Type B pancreatic cell (in vitro differentiated cells): ENCODE data around the gene PARD3B. TPM values are rescaled to one million over a fixed set of nuclear protein-coding genes. Genes with fewer than 3 reads are reported as not detected.

Source experiments
- DNase-seq: peaks from one replicate; pipeline ENCODE4 v3.0.0; 2021; ENCODE audit warnings: mixed read lengths; ENCODE audit not compliant: unreplicated experiment; ENCODE audit errors: extremely low spot score
- H3K27ac Mint-ChIP-seq: 2 replicates; pipeline ENCODE4 v1.8.0; 2021; ENCODE audit warnings: mild to moderate bottlenecking, mixed read lengths
- H3K27me3 Mint-ChIP-seq: 2 replicates; pipeline ENCODE4 v1.8.0; 2021; ENCODE audit warnings: mixed read lengths
- H3K36me3 Mint-ChIP-seq: 2 replicates; pipeline ENCODE4 v1.8.0; 2021; ENCODE audit warnings: mixed read lengths
- H3K4me1 Mint-ChIP-seq: one replicate; pipeline ENCODE4 v1.8.0; 2021; ENCODE audit warnings: mixed read lengths; ENCODE audit not compliant: unreplicated experiment
- H3K4me3 Mint-ChIP-seq: 2 replicates; pipeline ENCODE4 v1.8.0; 2021; ENCODE audit warnings: mild to moderate bottlenecking, mixed read lengths
- H3K9me3 Mint-ChIP-seq: 2 replicates; pipeline ENCODE4 v1.8.0; 2021; ENCODE audit warnings: mixed read lengths
- long read RNA-seq: library from polyadenylated mRNA; unstranded; transcript quantifications from one replicate; pipeline ENCODE4 v2.0.0, GENCODE V29; 2020
- total RNA-seq: library from RNA; stranded (reverse); gene quantifications from 2 replicates; pipeline ENCODE4 v1.2.1, GENCODE V29; 2021; ENCODE audit warnings: low replicate concordance
- TF ChIP-seq, protein P1 (sequence below): fragments of 200-600 bp; sonication (generic); conservative IDR thresholded peaks from 2 replicates; pipeline ENCODE4 v1.5.0; 2021; ENCODE audit warnings: antibody characterized with exemption, mild to moderate bottlenecking

PARD3B gene
- 12.6 and 15.9 TPM in 2 replicates for total RNA-seq
- long read RNA-seq, partial matches to known transcripts = 0 of 1 reads
- long read RNA-seq, other reads (novel, unspliced or antisense) = 1 of 1 reads

GRCh38 chr2:204544961-204545860, at the start of gene PARD3B:
TSS of gene PARD3B (plus strand) at chr2:204545475. CDS start at chr2:204546000, 525 bp downstream.
- Mint-ChIP-seq H3K4me1 (peaks cover 7% of the 10 kb centered on the region), H3K4me3 (peak within 1 kb of the TSS; percentile 94), H3K27me3 (peaks cover 15% of the 10 kb centered on the region), H3K36me3 (no peaks in the 10 kb centered on the region), H3K27ac (peak within 1 kb of the TSS; percentile 94), H3K9me3 (no peaks in the 10 kb centered on the region)
- TF ChIP-seq, protein P1, sequence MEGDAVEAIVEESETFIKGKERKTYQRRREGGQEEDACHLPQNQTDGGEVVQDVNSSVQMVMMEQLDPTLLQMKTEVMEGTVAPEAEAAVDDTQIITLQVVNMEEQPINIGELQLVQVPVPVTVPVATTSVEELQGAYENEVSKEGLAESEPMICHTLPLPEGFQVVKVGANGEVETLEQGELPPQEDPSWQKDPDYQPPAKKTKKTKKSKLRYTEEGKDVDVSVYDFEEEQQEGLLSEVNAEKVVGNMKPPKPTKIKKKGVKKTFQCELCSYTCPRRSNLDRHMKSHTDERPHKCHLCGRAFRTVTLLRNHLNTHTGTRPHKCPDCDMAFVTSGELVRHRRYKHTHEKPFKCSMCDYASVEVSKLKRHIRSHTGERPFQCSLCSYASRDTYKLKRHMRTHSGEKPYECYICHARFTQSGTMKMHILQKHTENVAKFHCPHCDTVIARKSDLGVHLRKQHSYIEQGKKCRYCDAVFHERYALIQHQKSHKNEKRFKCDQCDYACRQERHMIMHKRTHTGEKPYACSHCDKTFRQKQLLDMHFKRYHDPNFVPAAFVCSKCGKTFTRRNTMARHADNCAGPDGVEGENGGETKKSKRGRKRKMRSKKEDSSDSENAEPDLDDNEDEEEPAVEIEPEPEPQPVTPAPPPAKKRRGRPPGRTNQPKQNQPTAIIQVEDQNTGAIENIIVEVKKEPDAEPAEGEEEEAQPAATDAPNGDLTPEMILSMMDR = no peak
- DNase-seq = peak; percentile 79

- no peak for DNase-seq
- H3K27me3 Mint-ChIP-seq = peaks cover 3% of the 10 kb centered on the region
- H3K4me3 Mint-ChIP-seq = no peak overlapping the region
- no peaks in the 10 kb centered on the region for H3K36me3 Mint-ChIP-seq
- H3K27ac Mint-ChIP-seq = no peak overlapping the region
- H3K4me1 Mint-ChIP-seq = no peaks in the 10 kb centered on the region
- TF ChIP-seq, protein P1 = no peak
- peaks cover 8% of the 10 kb centered on the region for H3K9me3 Mint-ChIP-seq
Measured at GRCh38 chr2:204496779-204497178, 48.5 kb upstream of the PARD3B start.

DNA sequence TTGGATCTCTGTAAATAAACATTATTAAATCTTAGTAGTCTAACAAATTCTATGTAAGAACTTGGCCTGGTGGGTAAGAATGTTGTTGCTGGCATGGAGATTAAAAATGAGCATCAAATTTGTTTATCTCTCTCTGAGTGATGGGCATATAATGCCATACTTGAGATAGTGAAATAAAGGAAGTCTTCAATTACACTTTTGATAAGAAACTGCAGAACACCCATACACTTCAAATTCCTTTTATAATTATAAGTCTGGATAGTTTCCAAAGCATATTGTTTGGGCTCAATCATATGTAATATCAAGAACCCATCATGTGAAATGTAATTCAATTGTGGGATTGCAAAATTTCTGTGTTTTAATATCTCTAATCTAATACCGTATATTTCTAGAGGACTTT, 47.4 kb upstream of the PARD3B start:
- Mint-ChIP-seq H3K4me3 (no peak overlapping the region), H3K36me3 (no peaks in the 10 kb centered on the region), H3K9me3 (peaks cover 8% of the 10 kb centered on the region), H3K27me3 (peaks cover 3% of the 10 kb centered on the region), H3K4me1 (no peaks in the 10 kb centered on the region), H3K27ac (no peak overlapping the region)
- TF ChIP-seq, protein P1 = no peak
- DNase-seq = no peak

DNA sequence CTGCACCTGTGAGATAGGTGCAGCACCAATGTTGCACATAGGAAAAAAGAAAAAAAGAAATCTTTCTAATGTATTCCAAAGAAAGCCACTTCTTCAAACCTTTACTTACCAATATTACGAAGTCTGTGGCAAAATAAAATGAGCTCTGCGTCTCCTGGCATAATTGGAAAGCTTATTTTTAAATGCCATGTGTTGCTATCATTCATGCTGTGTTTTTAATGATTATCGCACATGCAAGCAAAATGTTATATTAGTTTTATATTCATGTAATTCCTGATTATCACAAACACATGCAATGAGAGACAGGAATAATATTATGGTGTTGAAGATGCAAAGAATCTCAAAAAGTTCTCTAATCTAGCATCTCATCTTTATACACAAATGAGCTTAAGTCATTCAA, 47.0 kb upstream of the PARD3B start:
- H3K27ac Mint-ChIP-seq = no peak overlapping the region
- no peaks in the 10 kb centered on the region for H3K4me1 Mint-ChIP-seq
- peaks cover 3% of the 10 kb centered on the region for H3K27me3 Mint-ChIP-seq
- peaks cover 6% of the 10 kb centered on the region for H3K9me3 Mint-ChIP-seq
- no peak overlapping the region for H3K4me3 Mint-ChIP-seq
- DNase-seq = no peak
- TF ChIP-seq, protein P1 = no peak
- no peaks in the 10 kb centered on the region for H3K36me3 Mint-ChIP-seq

- Mint-ChIP-seq H3K27ac (no peak overlapping the region), H3K27me3 (peaks cover 4% of the 10 kb centered on the region), H3K4me3 (no peak overlapping the region), H3K4me1 (no peaks in the 10 kb centered on the region), H3K9me3 (no peaks in the 10 kb centered on the region), H3K36me3 (no peaks in the 10 kb centered on the region)
- no peak for DNase-seq
- TF ChIP-seq, protein P1 = no peak
Measured at GRCh38 chr2:204503869-204504268, 41.4 kb upstream of the PARD3B start.
